ENCODE results near the gene CLASP1.

The CLASP1 gene

GRCh38 chr2:121534007-121534406, 115.3 kb downstream of the CLASP1 start:
- DNase-seq = no peak

GRCh38 chr2:121532894-121533293, 116.4 kb downstream of the CLASP1 start:
- no peak for DNase-seq

GRCh38 chr2:121532347-121532766, 116.9 kb downstream of the CLASP1 start:
- DNase-seq = peak in 1 of 2 experiments; percentile 4

GRCh38 chr2:121530212-121530705, 119.0 kb downstream of the CLASP1 start:
- peak; percentile 81 to 86 for DNase-seq

- peak; percentile 77 to 79 for DNase-seq
These were observed 119.6 kb downstream of the CLASP1 start for GRCh38 chr2:121529439-121530211.

GRCh38 chr2:121527009-121527682, 122.1 kb downstream of the CLASP1 start:
- no peak for DNase-seq

GRCh38 chr2:121524685-121525425, 124.4 kb downstream of the CLASP1 start:
- no peak for DNase-seq

- DNase-seq = no peak
These were observed 127.9 kb downstream of the CLASP1 start for GRCh38 chr2:121521359-121521758.

- no peak for DNase-seq
These were observed 128.6 kb downstream of the CLASP1 start for GRCh38 chr2:121520641-121520994.

- DNase-seq = no peak
These were observed 129.3 kb downstream of the CLASP1 start for GRCh38 chr2:121519732-121520640.

GRCh38 chr2:121519153-121519552, 130.1 kb downstream of the CLASP1 start:
- DNase-seq = no peak

- DNase-seq = no peak
These were observed 135.5 kb downstream of the CLASP1 start for GRCh38 chr2:121513597-121514333.

- DNase-seq = no peak
These were observed 138.4 kb downstream of the CLASP1 start for GRCh38 chr2:121510857-121511256.

GRCh38 chr2:121506621-121507020, 142.6 kb downstream of the CLASP1 start:
- no peak for DNase-seq

GRCh38 chr2:121505986-121506586, 143.2 kb downstream of the CLASP1 start:
- no peak for DNase-seq

- no peak for DNase-seq
These were observed 144.3 kb downstream of the CLASP1 start for GRCh38 chr2:121505005-121505404.

- DNase-seq = no peak
These were observed 144.9 kb downstream of the CLASP1 start for GRCh38 chr2:121504316-121504715.

GRCh38 chr2:121502781-121503180, 146.5 kb downstream of the CLASP1 start:
- DNase-seq = no peak

GRCh38 chr2:121502246-121502645, 147.0 kb downstream of the CLASP1 start:
- no peak for DNase-seq

- no peak for DNase-seq
These were observed 147.7 kb downstream of the CLASP1 start for GRCh38 chr2:121501554-121501953.

- DNase-seq = peak; percentile 14 to 61
These were observed 148.2 kb downstream of the CLASP1 start for GRCh38 chr2:121501031-121501430.

All from NCI-H2081 (cell line).